ENCODE data around the gene AGER. TPM values are rescaled to one million over a fixed set of nuclear protein-coding genes. Genes with fewer than 3 reads are reported as not detected.
"Not testable (repeated sequence)": the region's sequence is repeated elsewhere in the genome, so short reads cannot be mapped to it uniquely, and the experiment has no call there.

The AGER gene
- total RNA-seq, 2 experiments from 2014 or later: 45.4 to 47.1 TPM

DNA sequence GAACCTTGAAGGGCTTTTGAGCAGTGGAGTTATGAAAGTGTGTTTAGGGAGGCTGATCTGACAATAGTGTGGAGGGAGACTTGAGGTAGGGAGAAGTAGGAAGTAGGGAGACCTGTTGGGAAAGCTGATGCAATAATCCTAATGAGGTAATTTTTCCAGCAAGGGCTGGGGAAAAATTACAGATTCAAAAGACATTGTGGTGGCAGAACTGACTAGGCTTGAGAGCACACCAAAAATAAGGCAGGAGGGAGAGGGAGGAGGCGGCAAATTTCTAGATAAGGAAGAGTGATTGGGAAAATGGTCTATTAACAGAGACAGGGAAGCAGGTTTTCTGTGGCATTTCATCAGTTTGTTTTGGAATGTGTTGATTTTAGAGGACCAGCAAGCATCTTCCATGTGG lies 37.8 kb downstream of the AGER start:
- H3K9me3 Mint-ChIP-seq: peaks cover 3% of the 10 kb centered on the region
- H3K36me3 Mint-ChIP-seq (ENCODE audit: low read depth): peaks cover 2% of the 10 kb centered on the region
- no peak overlapping the region for H3K27ac Mint-ChIP-seq
- DNase-seq: no peak
- ChIA-PET CTCF (interaction anchor here (1.4 kb wide), 1 partner anchor 29 kb away, joined by 4 read pairs; no protein-coding TSS in a partner anchor), POLR2A (no interaction called here)
- H3K4me3 Mint-ChIP-seq: no peak overlapping the region
- peaks cover 20% of the 10 kb centered on the region for H3K4me1 Mint-ChIP-seq
- H3K27me3 Mint-ChIP-seq: peaks cover 51% of the 10 kb centered on the region

GRCh38 chr6:32144238-32144637 lies 39.8 kb downstream of the AGER start:
- H3K9me3 Mint-ChIP-seq; H3K27ac Mint-ChIP-seq; H3K4me3 Mint-ChIP-seq; DNase-seq; H3K36me3 Mint-ChIP-seq (ENCODE audit: low read depth); POLR2A ChIA-PET: not testable (repeated sequence)
- CTCF ChIA-PET: interaction anchor here (0.5 kb wide), 1 partner anchor 1516 kb away, joined by 3 read pairs; no protein-coding TSS in a partner anchor
- Mint-ChIP-seq H3K27me3 (peaks cover 39% of the 10 kb centered on the region), H3K4me1 (peaks cover 14% of the 10 kb centered on the region)

DNA sequence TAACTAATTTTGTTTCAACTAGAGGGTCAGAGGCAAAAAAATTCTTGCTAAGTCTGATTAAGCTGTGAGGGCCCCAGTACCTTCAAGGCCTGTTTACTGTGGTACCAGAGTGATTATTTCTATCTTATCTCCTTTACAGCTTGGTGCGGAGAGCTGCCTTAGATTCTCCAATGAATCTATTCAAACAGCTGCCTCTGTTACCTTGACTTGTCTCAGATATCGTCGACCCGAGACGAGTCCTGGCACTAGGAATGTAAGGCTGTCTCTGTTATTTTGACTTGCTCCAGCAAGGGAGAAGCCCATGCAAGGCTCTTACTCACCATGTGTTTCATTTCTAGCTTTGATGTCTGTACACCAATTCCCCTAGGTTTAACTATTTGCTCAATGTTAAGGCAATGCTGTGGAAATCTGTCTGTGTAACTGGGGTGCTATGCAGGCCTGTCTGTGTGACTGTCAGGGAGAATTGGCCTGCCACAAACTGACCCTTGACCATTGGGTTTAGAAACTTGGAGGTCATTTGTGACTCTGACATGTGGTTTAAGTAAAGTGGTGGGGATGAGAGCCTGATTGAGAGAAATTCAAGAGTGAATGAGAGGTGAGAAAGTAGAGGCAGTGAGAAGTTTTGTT lies 43.5 kb downstream of the AGER start:
- CTCF ChIA-PET: interaction anchor here (1.3 kb wide), 1 partner anchor 14 kb away, joined by 4 read pairs; no protein-coding TSS in a partner anchor
- POLR2A ChIA-PET: interaction anchor here (0.6 kb wide), 1 partner anchor 12 kb away, joined by 3 read pairs; the partner anchor contains the start of gene ATF6B

DNA sequence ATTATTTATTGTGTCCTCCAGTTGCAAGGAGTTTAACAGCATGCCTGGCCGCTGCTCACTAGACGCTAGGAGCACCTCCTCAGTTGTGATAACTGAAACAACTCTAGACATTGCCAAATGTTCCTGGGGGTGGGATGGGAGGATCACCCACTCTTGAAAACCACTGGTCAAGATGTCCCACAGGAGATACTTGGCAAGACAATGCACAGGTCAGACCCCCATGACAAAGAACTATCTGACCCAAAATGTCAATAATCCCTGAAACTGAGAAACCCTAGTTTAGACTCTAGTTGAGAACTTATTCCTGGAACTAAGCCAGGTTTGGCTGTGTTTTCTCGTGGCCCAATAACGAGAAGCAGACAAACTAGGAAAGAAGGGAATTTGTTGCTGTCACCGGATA lies 44.5 kb downstream of the AGER start:
- POLR2A ChIA-PET: no interaction called here
- H3K9me3 Mint-ChIP-seq: no peaks in the 10 kb centered on the region
- CTCF ChIA-PET: interaction anchor here (1.5 kb wide), 1 partner anchor 12 kb away, joined by 4 read pairs; the partner anchor contains the start of gene ATF6B
- no peak for DNase-seq
- no peaks in the 10 kb centered on the region for H3K36me3 Mint-ChIP-seq (ENCODE audit: low read depth)
- no peak overlapping the region for H3K27ac Mint-ChIP-seq
- no peaks in the 10 kb centered on the region for H3K4me1 Mint-ChIP-seq
- peaks cover 15% of the 10 kb centered on the region for H3K27me3 Mint-ChIP-seq
- H3K4me3 Mint-ChIP-seq: no peak overlapping the region

More for the DNA sequence above, 43.5 kb downstream of the AGER start:
- H3K9me3 Mint-ChIP-seq: no peaks in the 10 kb centered on the region
- H3K27me3 Mint-ChIP-seq: peaks cover 9% of the 10 kb centered on the region
- H3K4me1 Mint-ChIP-seq: no peaks in the 10 kb centered on the region
- DNase-seq: no peak
- H3K36me3 Mint-ChIP-seq (ENCODE audit: low read depth): no peaks in the 10 kb centered on the region
- H3K4me3 Mint-ChIP-seq: no peak overlapping the region
- no peak overlapping the region for H3K27ac Mint-ChIP-seq

DNA sequence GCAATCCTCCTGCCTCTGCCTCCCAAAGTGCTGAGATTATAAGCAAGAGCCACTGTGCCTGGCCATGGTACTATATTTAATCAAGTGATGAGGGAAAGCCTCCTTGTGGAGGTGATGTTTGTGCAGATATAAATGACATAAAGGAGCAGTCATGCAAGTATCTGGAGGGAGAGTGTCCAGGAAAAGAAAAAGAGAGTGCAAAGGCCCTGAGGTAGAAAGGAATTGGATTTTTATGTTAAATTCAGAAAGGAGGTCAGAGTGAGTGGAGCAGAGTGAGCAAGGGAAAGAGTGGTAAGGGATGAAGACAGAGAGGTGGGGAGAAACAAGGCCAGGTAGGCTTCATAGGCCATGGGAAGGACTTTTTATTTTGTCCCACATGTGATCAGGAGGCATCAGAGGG lies 46.6 kb downstream of the AGER start:
- DNase-seq: no peak
- H3K27ac Mint-ChIP-seq: no peak overlapping the region
- POLR2A ChIA-PET: no interaction called here
- peaks cover 20% of the 10 kb centered on the region for H3K27me3 Mint-ChIP-seq
- no peaks in the 10 kb centered on the region for H3K4me1 Mint-ChIP-seq
- H3K9me3 Mint-ChIP-seq: no peaks in the 10 kb centered on the region
- CTCF ChIA-PET: no interaction called here
- no peaks in the 10 kb centered on the region for H3K36me3 Mint-ChIP-seq (ENCODE audit: low read depth)
- H3K4me3 Mint-ChIP-seq: no peak overlapping the region

- Mint-ChIP-seq H3K4me1 (peaks cover 18% of the 10 kb centered on the region), H3K9me3 (no peaks in the 10 kb centered on the region), H3K27me3 (peaks cover 16% of the 10 kb centered on the region), H3K36me3 (ENCODE audit: low read depth) (peaks cover 3% of the 10 kb centered on the region), H3K4me3 (no peak overlapping the region), H3K27ac (no peak overlapping the region)
- no peak for DNase-seq
- POLR2A ChIA-PET: no interaction called here
- CTCF ChIA-PET: interaction anchor here (0.6 kb wide), 1 partner anchor 12 kb away, joined by 3 read pairs; no protein-coding TSS in a partner anchor
Observed at GRCh38 chr6:32133786-32134185, 50.3 kb downstream of the AGER start.

- H3K27ac Mint-ChIP-seq: no peak overlapping the region
- CTCF ChIA-PET: interaction anchor here (0.5 kb wide), 1 partner anchor 1416 kb away, joined by 3 read pairs; no protein-coding TSS in a partner anchor
- no peak overlapping the region for H3K4me3 Mint-ChIP-seq
- POLR2A ChIA-PET: no interaction called here
- H3K36me3 Mint-ChIP-seq (ENCODE audit: low read depth): peaks cover 9% of the 10 kb centered on the region
- DNase-seq: no peak
- no peaks in the 10 kb centered on the region for H3K9me3 Mint-ChIP-seq
- peaks cover 16% of the 10 kb centered on the region for H3K27me3 Mint-ChIP-seq
- peaks cover 30% of the 10 kb centered on the region for H3K4me1 Mint-ChIP-seq
Observed at GRCh38 chr6:32132110-32132509, 51.9 kb downstream of the AGER start.

DNA sequence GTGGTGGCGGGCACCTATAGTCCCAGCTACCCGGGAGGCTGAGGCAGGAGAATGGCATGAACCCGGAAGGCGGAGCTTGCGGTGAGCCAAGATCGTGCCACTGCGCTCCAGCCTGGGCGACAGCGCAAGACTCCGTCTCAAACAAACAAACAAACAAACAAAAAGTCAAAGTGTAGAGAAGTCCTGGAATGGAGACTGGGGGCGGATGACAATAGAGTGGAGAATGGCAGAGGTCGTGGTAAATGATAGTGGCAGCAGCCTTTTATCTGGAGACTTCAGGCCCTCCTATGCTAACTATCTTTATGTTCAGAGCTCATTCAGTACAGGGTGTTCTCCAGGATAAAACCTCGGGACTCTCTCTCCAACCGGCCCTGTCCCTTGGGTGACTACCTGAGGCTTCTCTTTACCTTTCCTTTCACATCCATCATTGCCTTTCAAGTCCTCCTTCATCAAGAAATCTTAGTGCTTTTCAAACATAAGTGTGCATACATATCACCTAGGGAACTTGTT lies 52.6 kb downstream of the AGER start:
- POLR2A ChIA-PET: no interaction called here
- peak overlapping the region; percentile 40 for H3K4me3 Mint-ChIP-seq

More for the DNA sequence above, 52.6 kb downstream of the AGER start:
- CTCF ChIA-PET: interaction anchor here (2.0 kb wide), 1 partner anchor 18 kb away, joined by 5 read pairs; no protein-coding TSS in a partner anchor
- Mint-ChIP-seq H3K36me3 (ENCODE audit: low read depth) (peaks cover 14% of the 10 kb centered on the region), H3K27me3 (peaks cover 16% of the 10 kb centered on the region), H3K4me1 (peaks cover 37% of the 10 kb centered on the region), H3K27ac (no peak overlapping the region), H3K9me3 (no peaks in the 10 kb centered on the region)
- DNase-seq: no peak

Small RNA genes lying within 50 kb of the gene (microRNA-seq; reads per million reads assigned to microRNA genes)
- not detected for gene MIR6721 (ENCODE audit: borderline microRNAs expressed, borderline replicate concordance)
- 0.84 reads per million for gene MIR6833 (ENCODE audit: borderline microRNAs expressed, borderline replicate concordance)

Other genes with a start within 250 kb of the AGER start
- gene CFB, start 238.2 kb downstream of the AGER start, total RNA-seq: under 1 TPM in 1 of 2 experiments, not detected in 1; 0.37 TPM
- 10 to 100 TPM; 65.2 to 72.3 TPM for gene NELFE, start 225.3 kb downstream of the AGER start, total RNA-seq
- 100 to 1,000 TPM in 1 of 2 experiments, 10 to 100 TPM in 1; 88.0 to 101 TPM for gene SKIC2, start 225.1 kb downstream of the AGER start, total RNA-seq
- 10 to 100 TPM; 20.4 to 21.8 TPM for gene DXO, start 212.1 kb downstream of the AGER start, total RNA-seq
- gene C4A, start 202.2 kb downstream of the AGER start, total RNA-seq: 1 to 10 TPM; 3.0 to 4.2 TPM
- gene C4B, start 169.5 kb downstream of the AGER start, total RNA-seq: 1 to 10 TPM; 2.0 to 2.2 TPM
- gene CYP21A2, start 145.8 kb downstream of the AGER start, total RNA-seq: under 1 TPM in 1 of 2 experiments, not detected in 1; 0.12 TPM
- 1 to 10 TPM; 3.9 to 6.7 TPM for gene TNXB, start 74.9 kb downstream of the AGER start, total RNA-seq
- gene ATF6B, start 56.0 kb downstream of the AGER start, total RNA-seq: 100 to 1,000 TPM; 141 to 142 TPM
- 1 to 10 TPM; 6.6 to 7.8 TPM for gene FKBPL, start 54.0 kb downstream of the AGER start, total RNA-seq
- under 1 TPM; 0.17 to 0.23 TPM for gene PRRT1, start 32.3 kb downstream of the AGER start, total RNA-seq
- 1 to 10 TPM; 8.3 to 9.2 TPM for gene PPT2, start 30.1 kb downstream of the AGER start, total RNA-seq
- 1 to 10 TPM; 6.0 to 8.6 TPM for gene EGFL8, start 19.7 kb downstream of the AGER start, total RNA-seq
- 10 to 100 TPM; 47.3 to 52.0 TPM for gene AGPAT1, start 8.2 kb downstream of the AGER start, total RNA-seq
- gene RNF5, start 5.8 kb downstream of the AGER start, total RNA-seq: 10 to 100 TPM; 39.8 to 49.7 TPM
- gene PBX2, start 5.9 kb upstream of the AGER start, total RNA-seq: 10 to 100 TPM; 98.2 to 98.4 TPM
- 100 to 1,000 TPM; 274 to 282 TPM for gene GPSM3, start 8.4 kb upstream of the AGER start, total RNA-seq
- gene NOTCH4, start 39.8 kb upstream of the AGER start, total RNA-seq: under 1 TPM; 0.20 to 0.27 TPM
- not detected for gene TSBP1, start 187.7 kb upstream of the AGER start, total RNA-seq
- gene BTNL2, start 222.9 kb upstream of the AGER start, total RNA-seq: not detected